Activated effector memory CD4-positive, alpha-beta T cell treated with Interleukin-2 at 50 U/mL for 16 hours (primary cell): ENCODE results near the gene NTRK3.

ENCODE experiments used
- DNase-seq: peaks from one replicate; pipeline ENCODE4 v3.0.0-alpha.2; 2020

Gene NTRK3

DNA sequence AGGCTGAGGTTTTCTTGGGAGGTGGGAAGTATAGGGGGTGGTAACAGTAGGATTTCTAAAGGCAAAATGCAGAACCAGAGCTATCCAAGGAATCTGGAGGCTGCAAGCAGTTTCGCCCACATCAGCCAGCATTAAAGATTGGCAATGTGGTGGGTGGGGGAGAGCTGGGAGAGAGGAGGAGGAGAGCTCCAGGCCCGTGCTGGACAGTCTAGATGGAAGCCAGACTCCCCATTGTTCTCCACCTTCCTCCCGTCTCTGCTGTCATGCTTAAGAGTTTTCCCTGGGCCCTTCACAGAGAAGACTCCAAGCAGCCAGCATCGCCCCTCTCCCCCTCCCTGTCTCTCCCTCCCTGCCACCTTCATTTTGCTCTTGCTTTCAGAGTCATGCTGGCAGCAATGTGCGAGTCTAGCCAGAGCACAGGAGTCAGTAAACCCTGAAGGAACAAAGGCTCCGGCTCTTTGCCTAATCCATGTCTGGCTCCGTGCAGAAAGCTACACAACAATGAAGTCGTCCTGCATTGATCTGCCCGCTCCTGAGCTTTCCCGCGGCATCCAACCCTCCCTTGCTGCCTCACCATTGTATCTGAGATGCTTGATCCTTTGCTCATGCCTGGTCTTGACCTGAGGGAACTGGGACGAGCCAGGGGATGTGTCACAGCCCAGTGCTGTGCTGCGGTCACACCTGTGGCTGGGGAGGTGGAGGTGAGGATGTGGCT lies 282.9 kb downstream of the NTRK3 start:
- no peak for DNase-seq

GRCh38 chr15:87971076-87971475 lies 285.5 kb downstream of the NTRK3 start:
- DNase-seq = no peak

DNA sequence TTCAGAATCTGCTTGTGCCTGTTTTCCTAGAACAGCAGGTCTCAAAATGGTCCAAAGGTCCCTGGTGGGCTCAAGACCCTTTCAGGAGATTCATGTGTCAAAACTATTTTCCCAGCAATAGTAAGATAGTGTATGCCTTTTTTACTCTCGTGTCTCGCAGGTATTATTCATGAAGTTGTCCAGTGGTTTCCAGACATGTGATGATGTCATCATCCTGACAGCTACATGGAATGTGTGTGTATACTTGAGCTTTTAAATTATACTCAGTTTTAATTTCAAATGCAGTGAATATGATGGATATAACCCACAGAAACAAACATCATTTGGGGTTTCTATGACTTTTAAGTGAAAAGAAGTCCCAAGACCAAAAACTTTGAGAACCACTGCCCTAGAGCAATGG lies 288.6 kb downstream of the NTRK3 start:
- DNase-seq = no peak

DNA sequence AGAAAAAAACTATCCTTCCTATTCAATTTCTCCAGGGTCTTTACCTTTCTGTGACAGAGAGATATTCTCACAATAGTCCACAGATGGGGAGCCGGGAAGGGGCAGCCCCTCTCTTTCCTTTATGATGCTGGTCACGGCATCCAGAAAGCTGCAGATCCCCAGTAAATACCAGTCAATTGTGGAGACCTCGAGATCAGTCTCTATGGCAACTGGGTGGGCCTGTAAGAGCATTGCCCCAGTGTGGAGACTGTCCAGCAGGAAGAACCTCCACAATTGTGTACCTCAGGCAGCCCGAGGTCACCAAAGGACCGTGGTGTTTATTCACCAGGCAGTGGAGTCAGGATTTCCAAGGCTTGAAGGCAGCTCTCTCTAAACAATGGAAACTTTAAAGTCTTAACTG lies 291.2 kb downstream of the NTRK3 start:
- no peak for DNase-seq

- DNase-seq = no peak
These were observed 294.1 kb downstream of the NTRK3 start for GRCh38 chr15:87962428-87962827.

- no peak for DNase-seq
These were observed 294.6 kb downstream of the NTRK3 start for GRCh38 chr15:87961851-87962420.

DNA sequence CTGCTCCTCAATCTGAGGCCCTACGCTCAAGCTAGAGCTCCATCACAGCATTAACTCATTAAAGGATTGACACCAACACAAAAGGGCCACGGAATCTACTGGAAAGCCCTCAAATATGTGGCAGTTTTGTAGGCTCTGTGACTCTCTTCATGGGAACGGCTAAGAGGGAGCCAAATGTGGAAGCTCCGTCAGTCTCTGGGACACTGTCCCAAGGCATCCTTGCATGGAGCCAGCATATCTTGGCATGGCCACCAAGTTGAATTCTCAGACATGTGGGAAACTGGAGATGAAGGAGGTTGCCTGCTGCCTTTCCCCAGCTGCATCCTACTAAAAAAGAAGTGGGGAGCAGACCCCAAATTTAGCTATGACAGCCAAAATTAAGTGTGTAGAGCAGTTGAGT lies 296.9 kb downstream of the NTRK3 start:
- no peak for DNase-seq

DNA sequence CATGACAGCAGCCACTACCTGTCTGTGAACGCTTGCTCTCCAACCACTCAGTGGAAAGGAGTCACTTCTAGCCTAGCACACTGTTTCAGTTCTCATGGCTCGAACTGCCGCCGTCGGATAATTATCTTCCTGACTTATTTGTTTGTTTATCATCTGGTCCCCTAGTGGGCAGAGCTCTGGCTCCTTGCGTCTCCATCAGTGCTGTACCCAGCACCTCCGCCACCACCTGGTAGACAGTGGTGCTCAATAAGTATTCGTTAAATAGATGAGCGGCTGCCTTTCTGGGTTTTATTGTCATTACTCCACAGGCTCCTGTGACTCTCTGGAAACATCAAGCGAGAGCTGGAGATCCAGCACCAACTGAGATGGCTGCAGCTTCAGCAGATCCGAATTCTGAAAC lies 297.5 kb downstream of the NTRK3 start:
- no peak for DNase-seq

DNA sequence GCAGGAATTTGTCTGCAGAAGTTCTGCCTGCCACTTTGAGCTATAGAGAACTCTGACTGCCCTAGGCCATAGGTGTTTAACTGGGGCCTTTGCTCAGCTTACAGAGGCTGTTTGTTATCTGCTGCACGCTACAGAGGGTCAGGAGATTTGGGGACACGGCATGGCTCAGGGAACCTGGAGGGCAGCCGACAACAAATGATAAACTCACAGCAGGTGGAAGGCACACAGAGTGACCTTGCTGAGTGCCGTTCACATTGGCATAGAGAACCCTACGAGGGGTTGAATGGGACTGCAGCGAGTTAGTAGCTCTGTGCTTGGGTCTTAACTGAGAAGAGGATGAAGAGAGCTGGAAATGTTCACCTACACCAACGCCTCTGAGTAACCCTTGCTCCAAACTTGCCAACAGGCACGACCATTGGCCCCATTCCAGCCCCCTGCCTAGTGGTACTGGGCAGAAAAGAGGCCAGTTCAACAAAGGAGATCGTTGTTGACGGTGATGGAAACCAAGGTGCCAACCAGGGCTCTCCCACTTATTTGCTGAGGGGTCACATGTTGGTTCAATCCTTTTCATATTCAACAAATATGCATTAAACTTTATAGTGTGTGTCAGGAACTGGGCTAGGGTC lies 301.1 kb downstream of the NTRK3 start:
- DNase-seq = no peak

- no peak for DNase-seq
These were observed 301.7 kb downstream of the NTRK3 start for GRCh38 chr15:87954793-87955192.

- no peak for DNase-seq
These were observed 303.7 kb downstream of the NTRK3 start for GRCh38 chr15:87952736-87953287.

- no peak for DNase-seq
These were observed 306.8 kb downstream of the NTRK3 start for GRCh38 chr15:87949575-87950223.

DNA sequence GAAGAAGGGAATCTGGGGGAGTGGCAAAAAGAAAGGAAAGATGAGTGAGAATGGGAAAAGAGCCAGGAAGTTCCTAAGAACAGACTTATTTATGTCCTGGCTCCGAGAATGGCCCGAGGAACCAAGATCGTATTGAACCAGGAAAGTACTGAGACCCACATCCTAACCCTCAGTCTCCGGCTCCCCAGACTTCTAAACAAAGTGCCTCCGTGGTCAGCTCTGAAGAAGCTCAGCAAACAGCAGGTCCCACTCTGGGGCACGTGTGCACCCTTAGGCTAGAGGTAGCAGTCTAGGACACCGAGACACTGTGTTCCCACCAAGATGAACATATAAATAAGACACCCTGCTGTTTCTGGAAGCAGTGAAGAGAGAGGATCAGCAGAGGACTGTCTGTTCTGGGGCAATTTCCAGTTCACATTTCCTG lies 307.4 kb downstream of the NTRK3 start:
- DNase-seq = no peak

DNA sequence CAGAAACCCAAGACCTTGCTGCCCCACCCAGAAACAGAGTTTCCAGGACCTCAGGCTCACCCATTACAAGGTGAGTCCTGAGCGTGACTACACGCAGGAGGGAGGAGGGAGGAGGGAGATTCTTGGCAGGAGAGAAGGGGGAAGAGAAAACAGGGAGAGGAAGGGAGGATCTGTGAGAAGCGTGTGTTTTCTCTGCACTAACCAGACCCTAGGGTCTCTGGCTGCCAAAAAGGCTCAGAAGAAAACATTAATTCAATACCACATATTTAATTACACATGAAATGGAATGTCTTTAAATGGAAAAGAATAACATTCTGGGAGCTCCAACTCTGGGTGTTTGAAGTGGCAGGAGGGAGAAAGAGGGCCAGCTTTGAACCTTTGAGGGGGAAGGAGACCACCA lies 309.0 kb downstream of the NTRK3 start:
- DNase-seq = no peak

- DNase-seq = no peak
These were observed 311.3 kb downstream of the NTRK3 start for GRCh38 chr15:87945246-87945645.

DNA sequence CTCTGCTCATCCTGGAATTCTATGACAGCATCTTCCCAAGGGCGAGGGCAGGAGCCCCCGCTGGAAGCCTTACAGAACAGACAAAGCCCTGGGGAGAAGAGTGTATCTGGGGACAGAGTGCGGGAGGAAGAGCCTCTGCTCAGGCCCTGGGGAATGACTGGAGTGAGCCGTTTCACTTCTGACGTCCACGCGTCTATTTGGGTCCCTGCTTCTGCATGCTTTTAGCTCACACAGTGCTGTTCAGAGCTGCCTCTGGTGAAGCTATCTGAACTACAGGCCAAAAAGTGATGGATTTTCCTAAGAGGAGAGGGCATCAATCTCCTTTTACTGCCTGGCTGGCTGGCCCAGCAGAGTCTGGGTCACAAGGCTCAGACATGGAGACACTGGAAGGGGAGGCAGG lies 311.8 kb downstream of the NTRK3 start:
- no peak for DNase-seq

GRCh38 chr15:87944050-87944449 lies 312.5 kb downstream of the NTRK3 start:
- no peak for DNase-seq

DNA sequence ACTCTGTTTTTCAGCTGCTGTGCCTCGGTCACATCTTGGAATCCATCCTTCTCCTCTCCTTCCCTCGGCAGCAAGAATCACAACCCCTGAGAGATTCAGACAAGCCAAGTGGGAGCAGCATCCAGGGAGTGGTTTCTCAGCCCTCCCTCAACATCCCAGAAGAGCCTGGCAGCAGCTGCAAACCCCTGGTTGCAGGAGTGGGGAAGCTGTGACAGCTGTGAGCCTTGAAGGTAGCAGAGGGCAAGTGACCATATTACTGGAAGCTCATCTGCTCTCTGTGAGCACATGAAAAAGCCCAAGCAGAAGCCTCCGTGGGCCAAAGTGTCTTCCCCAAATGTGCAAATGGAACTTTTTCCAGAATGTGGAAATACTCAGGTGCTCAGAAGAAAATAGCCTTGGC lies 312.9 kb downstream of the NTRK3 start:
- no peak for DNase-seq

GRCh38 chr15:87942316-87942715 lies 314.2 kb downstream of the NTRK3 start:
- no peak for DNase-seq

DNA sequence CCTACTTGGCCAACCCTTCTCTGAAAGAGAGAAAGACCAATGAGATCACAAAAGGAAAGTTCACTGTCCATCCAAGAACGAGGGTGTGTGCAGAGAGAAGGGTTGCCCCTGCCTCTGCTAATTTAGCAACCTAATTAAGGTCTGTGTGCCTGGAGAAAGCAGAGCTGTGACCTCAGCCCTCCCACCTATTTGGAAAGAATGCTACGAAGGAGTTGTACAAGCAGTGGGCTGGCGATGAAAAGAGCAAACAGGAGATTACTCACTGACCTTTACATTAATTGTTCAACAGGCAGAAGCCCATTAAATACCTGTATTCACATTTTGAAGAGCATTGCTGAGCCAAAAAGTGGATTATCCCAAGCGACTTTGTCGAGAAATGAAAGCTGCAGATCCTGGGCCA lies 314.9 kb downstream of the NTRK3 start:
- DNase-seq = no peak

DNA sequence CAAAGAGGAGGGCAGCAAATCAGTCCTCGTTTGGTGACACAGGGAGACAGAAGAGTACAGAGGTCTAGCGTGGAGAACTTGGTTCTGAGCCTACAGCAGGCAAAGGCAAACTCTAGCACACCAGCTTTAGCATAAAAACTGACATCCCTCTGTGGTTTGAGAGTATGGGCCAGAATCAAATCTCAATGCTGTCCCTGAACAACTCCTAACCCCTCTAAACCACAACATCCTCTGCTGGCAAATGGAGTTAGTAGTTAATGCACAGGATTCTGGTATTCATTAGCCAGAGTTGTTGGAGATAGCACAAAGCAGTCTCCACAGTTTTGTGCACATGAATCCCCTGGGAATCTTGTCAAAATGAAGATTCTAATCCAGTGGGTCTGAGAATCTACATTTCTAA lies 315.8 kb downstream of the NTRK3 start:
- no peak for DNase-seq

DNA sequence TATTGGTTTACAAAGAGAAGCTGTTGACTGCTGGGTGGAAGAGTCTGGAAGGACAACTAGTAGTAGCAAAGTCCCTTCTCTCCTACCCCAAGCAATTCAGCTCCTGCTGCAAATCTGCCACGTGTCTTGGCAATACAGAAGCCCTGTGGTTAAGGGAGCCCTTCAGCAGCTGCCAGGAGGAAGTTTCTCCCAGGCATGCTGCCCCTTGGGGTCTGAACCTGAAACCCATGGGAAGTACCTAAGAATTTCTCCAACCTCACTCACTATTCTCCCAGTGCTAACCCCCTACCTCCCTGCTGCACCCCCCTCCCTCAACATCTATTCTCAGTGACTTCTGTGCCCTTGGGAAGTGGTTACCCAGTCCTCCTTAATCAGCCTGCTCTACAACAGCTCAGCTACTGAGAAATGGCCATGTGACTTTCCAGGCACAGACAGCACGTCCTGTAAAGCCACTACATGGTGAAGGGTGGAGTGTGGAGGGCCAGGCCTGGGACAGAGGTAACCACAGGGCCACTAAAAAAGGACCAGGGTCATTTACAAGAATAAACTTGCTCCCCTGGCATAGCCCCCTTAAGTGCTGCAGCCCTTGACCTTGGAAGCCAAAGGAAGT lies 316.6 kb downstream of the NTRK3 start:
- DNase-seq = no peak

- DNase-seq = no peak
These were observed 318.5 kb downstream of the NTRK3 start for GRCh38 chr15:87938031-87938430.
